Measurements from ENCODE around the gene BCL2L13. TPM values are rescaled to one million over a fixed set of nuclear protein-coding genes. Genes with fewer than 3 reads are reported as not detected.

BCL2L13 gene
- total RNA-seq, 2 donors from 2014 or later, result 64.7 to 67.9 TPM

DNA sequence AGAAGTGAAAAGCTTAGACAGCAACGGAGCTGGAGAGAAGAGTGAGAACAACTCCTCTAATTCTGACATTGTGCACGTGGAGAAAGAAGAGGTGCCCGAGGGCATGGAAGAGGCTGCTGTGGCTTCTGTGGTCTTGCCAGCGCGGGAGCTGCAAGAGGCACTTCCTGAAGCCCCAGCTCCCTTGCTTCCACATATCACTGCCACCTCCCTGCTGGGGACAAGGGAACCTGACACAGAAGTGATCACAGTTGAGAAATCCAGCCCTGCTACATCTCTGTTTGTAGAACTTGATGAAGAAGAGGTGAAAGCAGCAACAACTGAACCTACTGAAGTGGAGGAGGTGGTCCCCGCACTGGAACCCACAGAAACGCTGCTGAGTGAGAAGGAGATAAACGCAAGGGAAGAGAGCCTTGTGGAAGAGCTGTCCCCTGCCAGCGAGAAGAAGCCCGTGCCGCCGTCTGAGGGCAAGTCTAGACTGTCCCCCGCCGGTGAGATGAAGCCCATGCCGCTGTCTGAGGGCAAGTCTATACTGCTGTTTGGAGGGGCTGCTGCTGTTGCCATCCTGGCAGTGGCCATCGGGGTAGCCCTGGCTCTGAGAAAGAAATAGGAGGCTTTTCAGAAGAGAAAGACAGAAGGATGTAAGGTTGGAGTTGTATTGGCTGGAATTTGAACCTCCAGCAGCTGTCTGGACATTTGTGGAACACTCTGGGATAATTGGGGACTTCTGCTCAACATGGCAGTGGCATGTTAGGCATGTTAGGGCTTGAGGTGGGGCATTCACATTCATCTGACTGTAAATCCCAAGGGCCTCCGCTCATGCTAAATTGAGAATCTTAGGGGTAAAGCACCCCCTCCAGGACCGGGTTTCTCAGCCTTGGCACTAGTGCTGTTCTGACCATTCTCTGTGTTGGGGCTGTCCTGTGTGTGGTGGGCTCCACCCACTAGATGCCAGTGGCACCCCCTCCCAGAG is 88.7 kb downstream of the BCL2L13 start:
- intact Hi-C loops (cut with DNase I), result no loop called here

DNA sequence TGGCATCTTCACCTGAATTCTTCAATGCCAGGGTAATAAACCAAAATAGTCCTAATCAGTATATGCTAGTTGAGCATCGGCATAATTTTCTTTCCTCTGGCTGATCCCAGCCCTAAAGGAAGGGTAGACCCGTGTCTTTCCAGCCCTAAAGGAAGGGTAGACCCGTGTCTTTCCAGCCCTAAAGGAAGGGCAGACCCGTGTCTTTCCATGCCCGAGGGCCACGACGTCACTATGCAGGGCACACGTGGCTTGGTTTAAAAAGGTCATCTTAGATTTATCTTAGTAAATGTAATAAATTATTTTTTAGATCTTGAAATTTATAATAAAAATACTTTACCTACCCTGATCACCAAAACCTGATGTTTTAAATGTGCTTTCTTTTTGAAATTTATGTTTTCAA is 90.2 kb downstream of the BCL2L13 start:
- H3K36me3 ChIP-seq, result peaks cover 0 to 6% of the 10 kb centered on the region in 2 donors

More for the DNA sequence above, 88.7 kb downstream of the BCL2L13 start:
- peaks cover 0 to 6% of the 10 kb centered on the region in 2 donors for H3K36me3 ChIP-seq
- no peaks in the 10 kb centered on the region for H3K4me1 ChIP-seq (replicated peaks)
- no peak overlapping the region for H3K27ac ChIP-seq
- TF ChIP-seq POLR2AphosphoS5 (IDR thresholded peaks at IDR 0.05) (no peak), POLR2A (IDR thresholded peaks at IDR 0.05) (no peak)
- TF ChIP-seq, protein P1, sequence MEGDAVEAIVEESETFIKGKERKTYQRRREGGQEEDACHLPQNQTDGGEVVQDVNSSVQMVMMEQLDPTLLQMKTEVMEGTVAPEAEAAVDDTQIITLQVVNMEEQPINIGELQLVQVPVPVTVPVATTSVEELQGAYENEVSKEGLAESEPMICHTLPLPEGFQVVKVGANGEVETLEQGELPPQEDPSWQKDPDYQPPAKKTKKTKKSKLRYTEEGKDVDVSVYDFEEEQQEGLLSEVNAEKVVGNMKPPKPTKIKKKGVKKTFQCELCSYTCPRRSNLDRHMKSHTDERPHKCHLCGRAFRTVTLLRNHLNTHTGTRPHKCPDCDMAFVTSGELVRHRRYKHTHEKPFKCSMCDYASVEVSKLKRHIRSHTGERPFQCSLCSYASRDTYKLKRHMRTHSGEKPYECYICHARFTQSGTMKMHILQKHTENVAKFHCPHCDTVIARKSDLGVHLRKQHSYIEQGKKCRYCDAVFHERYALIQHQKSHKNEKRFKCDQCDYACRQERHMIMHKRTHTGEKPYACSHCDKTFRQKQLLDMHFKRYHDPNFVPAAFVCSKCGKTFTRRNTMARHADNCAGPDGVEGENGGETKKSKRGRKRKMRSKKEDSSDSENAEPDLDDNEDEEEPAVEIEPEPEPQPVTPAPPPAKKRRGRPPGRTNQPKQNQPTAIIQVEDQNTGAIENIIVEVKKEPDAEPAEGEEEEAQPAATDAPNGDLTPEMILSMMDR (IDR thresholded peaks at IDR 0.05), result no peak
- no peaks in the 10 kb centered on the region for H3K9me3 ChIP-seq
- H3K4me3 ChIP-seq, result no peak overlapping the region
- 77% methylated on average over 18 of the region's 18 CpGs for whole genome bisulfite sequencing
- H3K27me3 ChIP-seq (replicated peaks; ENCODE audit: insufficient read depth), result no peaks in the 10 kb centered on the region
- DNase-seq (ENCODE audit: low spot score), result no peak

DNA sequence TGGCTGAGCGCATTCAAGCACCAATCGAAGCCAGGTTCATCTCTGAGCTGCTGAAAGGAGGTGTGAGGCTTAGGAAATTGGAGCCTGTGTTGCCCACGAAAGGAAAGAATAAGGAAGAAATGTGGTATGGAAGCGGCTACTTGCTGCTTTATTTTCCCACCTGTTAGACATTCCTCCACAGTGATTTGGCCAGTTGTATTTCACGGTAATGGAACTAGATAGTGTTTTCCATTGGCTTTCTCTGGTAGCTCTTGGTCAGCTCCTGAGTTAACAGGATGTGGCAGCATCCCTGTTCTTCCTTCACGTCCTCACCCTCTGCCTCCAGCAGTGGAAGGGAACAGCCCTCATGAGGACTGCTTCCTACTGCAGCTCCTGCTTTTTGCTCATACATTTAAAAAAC is 91.0 kb downstream of the BCL2L13 start:
- H3K9me3 ChIP-seq, result no peaks in the 10 kb centered on the region
- intact Hi-C loops (cut with DNase I), result no loop called here
- H3K36me3 ChIP-seq, result peaks cover 0 to 6% of the 10 kb centered on the region in 2 donors
- 78% methylated on average over 6 of the region's 6 CpGs for WGBS
- no peaks in the 10 kb centered on the region for H3K27me3 ChIP-seq (replicated peaks; ENCODE audit: insufficient read depth)
- no peak for DNase-seq (ENCODE audit: low spot score)
- no peak for TF ChIP-seq POLR2AphosphoS5 (IDR thresholded peaks at IDR 0.05)
- no peak for TF ChIP-seq POLR2A (IDR thresholded peaks at IDR 0.05)
- TF ChIP-seq, protein P1 (IDR thresholded peaks at IDR 0.05), result no peak
- no peaks in the 10 kb centered on the region for H3K4me1 ChIP-seq (replicated peaks)
- no peak overlapping the region for H3K4me3 ChIP-seq
- H3K27ac ChIP-seq, result no peak overlapping the region

More for the DNA sequence above, 90.2 kb downstream of the BCL2L13 start:
- no peaks in the 10 kb centered on the region for H3K9me3 ChIP-seq
- no peaks in the 10 kb centered on the region for H3K4me1 ChIP-seq (replicated peaks)
- no peak overlapping the region for H3K27ac ChIP-seq
- no peak overlapping the region for H3K4me3 ChIP-seq
- intact Hi-C loops (cut with DNase I), result no loop called here
- no peaks in the 10 kb centered on the region for H3K27me3 ChIP-seq (replicated peaks; ENCODE audit: insufficient read depth)
- TF ChIP-seq POLR2A (IDR thresholded peaks at IDR 0.05), result no peak
- TF ChIP-seq, protein P1 (IDR thresholded peaks at IDR 0.05), result no peak
- no peak for TF ChIP-seq POLR2AphosphoS5 (IDR thresholded peaks at IDR 0.05)
- DNase-seq (ENCODE audit: low spot score), result no peak
- 93% methylated on average over 8 of the region's 8 CpGs for WGBS

DNA sequence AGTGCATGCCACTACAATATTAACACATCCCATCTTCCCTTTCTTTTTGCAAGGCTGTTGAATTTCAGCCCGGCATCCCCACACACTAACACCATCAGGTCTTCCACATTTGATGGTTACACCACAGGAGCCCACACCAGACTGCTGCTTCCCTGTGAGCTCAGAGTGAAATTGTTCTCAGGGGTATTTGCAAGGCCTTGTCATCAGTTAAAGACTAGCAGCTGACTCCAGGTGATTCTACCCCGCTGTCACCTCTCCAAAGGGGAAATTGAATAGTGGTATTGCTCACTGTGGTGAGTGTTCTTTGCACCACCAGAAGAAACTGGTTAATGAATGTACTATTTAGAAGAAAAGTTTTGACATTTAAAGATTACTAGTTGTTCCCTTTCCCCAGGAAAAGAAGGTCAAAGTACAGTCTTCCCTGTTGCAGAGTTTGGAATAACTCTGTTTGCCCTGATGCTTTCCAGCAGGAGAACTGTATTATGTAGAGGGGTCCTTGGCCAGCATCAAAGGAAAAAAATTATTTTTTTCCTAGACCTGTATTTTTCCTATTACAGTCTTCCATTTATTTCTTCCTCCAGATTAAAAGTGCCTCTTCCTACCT is 93.8 kb downstream of the BCL2L13 start:
- Histone ChIP-seq H3K9me3 (no peaks in the 10 kb centered on the region), H3K36me3 (peaks cover 0 to 6% of the 10 kb centered on the region in 2 donors), H3K4me3 (no peak overlapping the region), H3K27me3 (replicated peaks; ENCODE audit: insufficient read depth) (no peaks in the 10 kb centered on the region), H3K27ac (no peak overlapping the region), H3K4me1 (replicated peaks) (no peaks in the 10 kb centered on the region)
- intact Hi-C loops (cut with DNase I), result loop anchor here (10.0 kb wide), 1 partner anchor 152 kb away; no protein-coding TSS in a partner anchor
- DNase-seq (ENCODE audit: low spot score), result no peak
- TF ChIP-seq POLR2A (IDR thresholded peaks at IDR 0.05) (no peak), POLR2AphosphoS5 (IDR thresholded peaks at IDR 0.05) (no peak)
- TF ChIP-seq, protein P1 (IDR thresholded peaks at IDR 0.05), result no peak
- 85% methylated on average over 2 of the region's 2 CpGs for WGBS
